Coronary artery (tissue), 2 donors: ENCODE data around the gene EOLA1.
"Not testable (repeated sequence)": the region's sequence is repeated elsewhere in the genome, so short reads cannot be mapped to it uniquely, and the experiment has no call there.

Source experiments
- DNase-seq: peaks from one replicate; pipeline ENCODE4 v3.0.0-alpha.2; 2017; ENCODE audit warnings: low spot score
- H3K27ac ChIP-seq, 2 donors: fragments of 200-600 bp; sonication (generic); one replicate each; pipeline ENCODE4 v1.5.1; 2016 to 2019
- H3K4me3 ChIP-seq: fragments of 200-600 bp; sonication (generic); 2 replicates; pipeline ENCODE4 v1.5.1; 2016; ENCODE audit warnings: mild to moderate bottlenecking, moderate library complexity
- TF ChIP-seq, protein P1 (sequence below): fragments of 200-600 bp; sonication (generic); IDR thresholded peaks from one replicate; pipeline ENCODE4 v1.5.1; 2019; ENCODE audit warnings: antibody characterized with exemption

Gene EOLA1

DNA sequence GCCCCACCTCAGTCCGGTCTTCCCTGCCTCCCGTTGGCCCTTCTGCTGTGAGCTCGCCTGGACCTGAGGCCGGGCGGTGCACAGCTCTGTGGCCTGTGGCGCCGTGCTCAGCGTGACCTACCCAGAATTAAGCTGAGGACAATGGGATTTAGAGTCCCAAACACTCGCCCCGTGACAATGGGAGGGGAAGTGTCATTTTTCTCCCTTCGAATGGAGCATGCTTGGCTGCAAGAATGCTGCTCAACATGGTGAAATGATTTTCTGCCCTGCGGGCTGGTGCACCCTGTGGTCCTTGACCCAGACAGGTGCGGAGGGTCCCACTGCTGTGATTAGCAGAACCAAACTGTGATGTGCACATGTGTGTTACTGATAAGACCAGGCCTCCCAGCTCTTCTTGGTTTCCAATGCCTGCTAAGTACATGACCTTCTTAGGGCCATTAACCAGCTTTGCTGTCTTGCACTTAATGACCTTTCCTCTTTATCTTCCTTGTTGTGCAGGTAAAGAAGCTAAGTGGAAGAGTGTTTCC, 772 bp downstream of the EOLA1 start:
- Histone ChIP-seq H3K4me3 (peak overlapping the region; percentile 81), H3K27ac (peak overlapping the region; percentile 79 to 92)
- TF ChIP-seq, protein P1, sequence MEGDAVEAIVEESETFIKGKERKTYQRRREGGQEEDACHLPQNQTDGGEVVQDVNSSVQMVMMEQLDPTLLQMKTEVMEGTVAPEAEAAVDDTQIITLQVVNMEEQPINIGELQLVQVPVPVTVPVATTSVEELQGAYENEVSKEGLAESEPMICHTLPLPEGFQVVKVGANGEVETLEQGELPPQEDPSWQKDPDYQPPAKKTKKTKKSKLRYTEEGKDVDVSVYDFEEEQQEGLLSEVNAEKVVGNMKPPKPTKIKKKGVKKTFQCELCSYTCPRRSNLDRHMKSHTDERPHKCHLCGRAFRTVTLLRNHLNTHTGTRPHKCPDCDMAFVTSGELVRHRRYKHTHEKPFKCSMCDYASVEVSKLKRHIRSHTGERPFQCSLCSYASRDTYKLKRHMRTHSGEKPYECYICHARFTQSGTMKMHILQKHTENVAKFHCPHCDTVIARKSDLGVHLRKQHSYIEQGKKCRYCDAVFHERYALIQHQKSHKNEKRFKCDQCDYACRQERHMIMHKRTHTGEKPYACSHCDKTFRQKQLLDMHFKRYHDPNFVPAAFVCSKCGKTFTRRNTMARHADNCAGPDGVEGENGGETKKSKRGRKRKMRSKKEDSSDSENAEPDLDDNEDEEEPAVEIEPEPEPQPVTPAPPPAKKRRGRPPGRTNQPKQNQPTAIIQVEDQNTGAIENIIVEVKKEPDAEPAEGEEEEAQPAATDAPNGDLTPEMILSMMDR: no peak
- no peak for DNase-seq

DNA sequence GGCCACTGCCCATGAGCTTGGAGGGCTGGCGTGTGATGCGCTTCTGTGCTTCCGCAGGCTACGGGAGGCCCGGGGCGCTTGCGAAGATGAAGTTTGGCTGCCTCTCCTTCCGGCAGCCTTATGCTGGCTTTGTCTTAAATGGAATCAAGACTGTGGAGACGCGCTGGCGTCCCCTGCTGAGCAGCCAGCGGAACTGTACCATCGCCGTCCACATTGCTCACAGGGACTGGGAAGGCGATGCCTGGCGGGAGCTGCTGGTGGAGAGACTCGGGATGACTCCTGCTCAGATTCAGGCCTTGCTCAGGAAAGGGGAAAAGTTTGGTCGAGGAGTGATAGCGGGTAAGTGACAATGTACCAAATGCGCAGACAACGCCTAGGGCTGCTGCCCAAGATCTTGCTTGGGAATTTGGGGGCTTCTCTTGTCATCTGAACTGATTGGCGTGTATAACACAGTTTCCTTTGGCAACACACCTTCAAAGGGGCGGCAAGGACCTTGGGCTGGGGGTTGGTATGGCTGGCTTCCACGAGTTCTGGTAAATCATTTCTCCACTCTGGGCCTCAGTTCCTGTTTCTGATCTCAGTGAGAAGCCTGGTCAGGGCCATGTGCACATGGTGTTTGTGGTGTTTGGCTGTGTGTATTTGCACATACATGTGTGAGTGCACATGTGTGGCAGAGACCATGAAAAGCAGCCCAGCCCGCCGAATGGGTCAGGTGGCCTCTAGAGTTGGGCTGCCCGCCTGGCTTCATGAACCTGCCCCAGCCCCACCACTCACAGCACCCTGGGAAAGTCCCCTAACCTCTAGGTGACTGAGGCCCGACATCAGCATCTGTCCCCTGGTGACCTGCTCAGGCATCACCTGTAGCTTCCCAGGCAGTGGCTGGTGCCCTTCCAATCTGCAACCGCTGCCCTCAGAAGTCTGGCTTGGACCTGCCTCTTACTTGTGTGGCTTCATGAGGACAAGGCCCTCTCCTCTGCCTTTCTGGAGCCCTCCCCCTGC, 5.0 kb downstream of the EOLA1 start:
- not testable (repeated sequence) for DNase-seq, H3K27ac ChIP-seq, H3K4me3 ChIP-seq

DNA sequence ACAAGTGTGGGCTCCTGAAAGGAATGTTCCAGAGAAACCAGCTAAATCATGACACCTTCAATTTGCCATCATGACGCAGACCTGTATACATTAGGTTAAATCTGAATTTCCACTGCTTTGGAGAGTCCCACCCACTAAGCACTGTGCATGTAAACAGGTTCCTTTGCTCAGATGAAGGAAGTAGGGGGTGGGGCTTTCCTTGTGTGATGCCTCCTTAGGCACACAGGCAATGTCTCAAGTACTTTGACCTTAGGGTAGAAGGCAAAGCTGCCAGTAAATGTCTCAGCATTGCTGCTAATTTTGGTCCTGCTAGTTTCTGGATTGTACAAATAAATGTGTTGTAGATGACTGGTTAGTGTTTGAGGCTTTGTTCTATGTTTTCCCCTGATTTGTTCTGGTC, 6.2 kb downstream of the EOLA1 start:
- H3K27ac ChIP-seq, DNase-seq, H3K4me3 ChIP-seq: not testable (repeated sequence)

DNA sequence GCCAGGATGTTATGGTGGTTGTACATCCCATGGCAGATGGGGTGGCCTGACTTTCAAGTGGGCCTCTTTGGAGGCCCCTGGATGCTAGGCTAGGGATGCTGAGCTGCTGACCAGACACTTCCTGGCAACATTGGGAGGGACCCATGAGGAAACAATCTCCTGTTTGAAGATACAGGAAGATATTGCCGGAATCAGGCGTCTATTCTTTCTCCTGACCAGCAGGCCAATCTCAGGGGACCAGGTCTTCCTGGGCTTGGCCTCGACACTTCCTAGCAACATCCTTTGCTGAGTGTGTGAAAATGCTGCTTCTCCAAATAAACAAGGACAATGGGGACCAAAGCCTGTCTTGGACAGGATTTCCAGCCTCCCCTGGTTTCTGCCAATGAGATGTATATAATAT, 7.0 kb downstream of the EOLA1 start:
- H3K27ac ChIP-seq, DNase-seq: not testable (repeated sequence)

DNA sequence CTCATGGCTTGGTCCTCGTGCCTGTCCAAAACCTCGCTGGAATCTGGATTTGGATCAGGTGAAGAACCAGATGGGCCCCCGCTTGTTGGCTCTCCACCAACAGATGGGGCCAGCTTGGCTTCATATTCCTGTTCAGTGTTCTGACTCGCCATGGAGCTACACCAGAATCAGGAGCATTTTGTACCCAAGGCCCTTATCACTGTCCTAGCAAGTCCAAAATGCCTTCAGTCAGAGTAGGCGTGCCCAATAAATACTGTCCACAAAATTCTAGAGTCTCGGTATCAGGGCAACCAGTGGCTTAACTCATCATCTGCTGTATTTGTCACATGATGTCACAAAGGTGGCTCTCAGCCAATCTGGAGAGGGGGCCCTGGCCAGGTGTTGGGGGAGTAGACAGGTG, 8.9 kb downstream of the EOLA1 start, which contains the start of gene HSFX3:
Gene HSFX3 (minus strand): TSS at position 224 of the 400 bp plus-strand sequence. CDS start 72 bp downstream, at position 152.
- H3K27ac ChIP-seq, DNase-seq, H3K4me3 ChIP-seq: not testable (repeated sequence)

More for the DNA sequence above, 7.0 kb downstream of the EOLA1 start:
- H3K4me3 ChIP-seq: not testable (repeated sequence)

DNA sequence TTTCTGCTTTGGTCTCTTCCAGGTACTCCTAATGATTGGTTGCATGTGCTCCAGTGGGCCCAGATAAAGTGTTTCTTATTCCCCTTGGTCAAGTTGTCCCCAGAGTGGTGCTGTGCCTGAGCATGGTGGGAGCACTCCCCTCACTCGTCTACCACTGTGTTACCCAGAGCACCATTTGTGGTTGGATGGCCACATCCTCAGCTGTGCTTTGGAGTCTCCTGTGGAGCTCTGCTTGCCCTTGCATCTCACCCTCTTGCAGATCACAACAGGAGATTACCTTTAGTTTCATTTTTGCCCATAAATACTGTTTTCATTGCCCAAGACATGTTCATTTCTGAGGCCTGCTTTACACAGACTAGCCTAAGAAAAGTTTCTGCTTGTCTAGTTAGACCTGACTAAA, 9.6 kb downstream of the EOLA1 start:
- H3K4me3 ChIP-seq, DNase-seq, H3K27ac ChIP-seq: not testable (repeated sequence)

DNA sequence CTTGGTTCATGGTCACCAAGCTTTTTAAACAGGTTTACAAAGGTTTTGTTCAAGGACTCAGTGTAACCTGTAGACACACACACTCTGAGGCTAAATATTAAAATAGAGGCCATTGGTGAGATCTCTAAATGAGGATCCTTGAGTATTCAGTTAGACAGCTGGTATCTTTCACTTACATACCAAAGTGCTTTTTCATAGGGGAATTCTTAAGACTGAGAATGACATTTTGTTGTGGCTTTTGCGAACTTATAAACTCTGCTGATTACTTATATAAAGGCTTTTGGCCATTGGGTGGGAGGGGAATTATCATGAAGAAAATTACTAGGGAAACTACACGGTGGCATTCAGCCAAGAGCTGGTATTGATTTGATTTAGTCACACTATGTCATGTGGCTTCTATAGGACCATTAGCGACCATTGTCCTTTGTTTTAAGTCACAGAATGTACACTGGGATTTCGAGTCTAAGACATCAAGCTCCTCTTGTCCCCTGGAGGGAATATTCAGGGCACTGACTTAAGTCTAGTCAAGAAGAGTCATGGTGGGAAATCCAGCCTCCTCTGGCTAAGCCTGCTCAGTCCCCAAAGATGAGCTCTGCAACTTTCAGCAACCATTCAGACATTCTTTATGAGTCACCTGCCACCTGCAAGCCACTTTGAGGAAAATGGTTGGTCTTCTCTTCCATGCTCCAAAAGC, 10.6 kb downstream of the EOLA1 start:
- H3K27ac ChIP-seq, DNase-seq, H3K4me3 ChIP-seq: not testable (repeated sequence)

DNA sequence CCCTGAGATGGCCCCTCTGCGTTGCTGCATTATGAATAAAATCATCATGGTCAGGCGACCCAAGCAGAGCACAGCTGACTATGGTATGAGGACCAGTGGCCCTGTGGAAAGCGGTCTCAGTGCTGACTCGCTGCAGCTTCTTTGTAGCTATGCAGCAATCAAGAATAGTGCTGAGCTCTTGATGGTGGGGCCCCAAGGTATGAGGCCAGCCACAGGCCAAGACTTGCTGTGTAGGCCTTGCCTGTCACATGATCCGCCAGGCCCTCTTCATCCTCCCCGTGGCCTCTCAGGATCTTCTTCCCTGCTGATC, 11.1 kb downstream of the EOLA1 start:
- not testable (repeated sequence) for DNase-seq, H3K27ac ChIP-seq, H3K4me3 ChIP-seq

DNA sequence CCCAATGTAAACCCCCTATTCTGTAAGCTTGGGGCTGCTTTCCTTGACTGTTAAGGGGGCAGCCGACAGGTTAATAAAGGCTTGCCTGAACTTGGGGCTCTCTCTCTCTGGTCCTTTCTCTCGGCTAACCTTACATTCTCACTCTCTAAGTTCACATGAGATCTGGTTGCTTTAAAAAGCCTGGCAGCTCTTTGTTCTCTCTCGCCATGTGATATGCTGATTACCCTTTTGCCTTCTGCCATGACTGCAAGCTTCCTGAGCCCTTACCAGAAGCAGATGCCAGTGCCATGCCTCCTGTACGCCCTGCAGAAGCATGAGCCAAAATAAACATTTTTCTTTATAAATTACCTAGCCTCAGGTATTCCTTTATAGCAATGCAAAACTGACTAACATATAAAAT, 14.4 kb downstream of the EOLA1 start:
- not testable (repeated sequence) for DNase-seq, H3K4me3 ChIP-seq, H3K27ac ChIP-seq

DNA sequence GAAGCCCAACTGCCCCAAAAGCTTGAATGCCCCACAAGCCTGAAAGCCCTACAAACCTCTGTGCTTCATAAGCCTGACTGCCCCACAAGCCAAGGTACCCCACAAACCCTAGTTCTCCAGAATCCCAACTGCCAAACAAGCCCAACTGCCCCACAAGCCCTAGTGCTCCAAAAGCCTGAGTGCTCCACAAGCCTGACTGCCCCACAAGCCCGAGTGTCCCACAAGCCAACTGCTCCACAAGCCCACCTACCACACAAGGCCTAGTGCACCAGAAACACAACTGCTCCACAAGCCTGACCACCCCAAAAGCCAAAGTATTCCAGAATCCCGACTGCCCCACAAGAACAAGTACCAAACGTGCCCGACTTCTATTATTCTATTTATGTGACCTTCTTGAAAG, 22.5 kb downstream of the EOLA1 start:
- TF ChIP-seq, protein P1: no peak
- Histone ChIP-seq H3K4me3 (no peak overlapping the region), H3K27ac (no peak overlapping the region)
- DNase-seq: no peak

DNA sequence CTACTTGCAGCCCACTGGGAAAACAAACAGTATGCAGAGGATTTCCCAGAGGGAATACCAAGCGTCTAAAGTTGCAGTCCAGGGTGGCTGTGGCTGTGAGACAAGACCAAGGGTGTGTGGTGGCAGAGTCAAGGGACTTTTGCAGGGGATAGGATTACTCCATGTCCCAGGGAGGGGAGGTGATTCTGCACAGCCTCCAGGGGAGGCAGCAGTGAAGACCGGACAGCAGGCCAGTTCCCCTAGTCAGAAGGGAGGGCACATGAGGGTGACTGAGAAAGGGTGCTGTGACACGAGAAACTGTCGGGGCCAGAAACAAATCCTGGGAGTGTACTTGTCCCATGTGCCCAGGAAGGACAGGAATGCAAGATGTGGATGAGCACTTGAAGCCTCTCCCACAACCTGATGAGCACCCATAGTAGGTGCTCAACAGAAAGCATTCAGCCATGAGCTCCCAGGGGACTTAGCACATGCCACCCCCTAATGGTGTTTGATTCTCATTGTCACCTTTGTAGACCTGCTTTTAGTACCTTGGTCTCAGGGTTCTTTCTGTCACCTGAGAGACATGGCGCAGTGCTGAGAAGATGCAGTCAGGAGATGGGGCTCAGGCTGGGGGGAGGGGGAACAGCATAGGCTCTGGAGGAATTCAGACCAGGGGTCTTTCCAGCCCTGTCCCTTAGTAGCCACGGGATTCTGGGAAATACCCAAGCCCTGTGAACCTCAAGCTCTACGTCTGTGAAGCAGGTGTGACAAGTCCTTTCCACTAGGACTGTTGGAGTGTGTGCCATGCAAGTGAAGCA, 27.0 kb downstream of the EOLA1 start:
- no peak for DNase-seq
- H3K27ac ChIP-seq: no peak overlapping the region
- TF ChIP-seq, protein P1: no peak

More for the DNA sequence above, 27.0 kb downstream of the EOLA1 start:
- no peak overlapping the region for H3K4me3 ChIP-seq
